Natural killer cell treated with Interleukin-12 subunit alpha and Interleukin-12 subunit beta and Interleukin-15 and Interleukin-18, amount 100 ng/mL, for 72 hours (primary cell): ENCODE results near the gene ADISSP. TPM values are rescaled to one million over a fixed set of nuclear protein-coding genes. Genes with fewer than 3 reads are reported as not detected.
"Not testable (repeated sequence)": the region's sequence is repeated elsewhere in the genome, so short reads cannot be mapped to it uniquely, and the experiment has no call there.

Source experiments
- ATAC-seq, 2 donors: fragments of 150-1000 bp; cut with Tn5 transposase in 1 of 2; sonication (Bioruptor Pico), chemical (Tn5 transposase) in 1 of 2; 2 replicates each; pipeline ENCODE4 v1.10.0; 2021
- DNase-seq: peaks from one replicate; pipeline ENCODE4 v3.0.0; 2022; ENCODE audit warnings: low spot score
- H3K27ac Mint-ChIP-seq, 2 donors: 1 replicate in 1 of 2; 2 replicates in 1 of 2; pipeline ENCODE4 v1.8.0; 2022; ENCODE audit warnings: mixed read lengths in 2 of 2, mild to moderate bottlenecking in 1 of 2, moderate library complexity in 1 of 2
- H3K27me3 Mint-ChIP-seq, 2 donors: 1 replicate in 1 of 2; 2 replicates in 1 of 2; pipeline ENCODE4 v1.8.0; 2022; ENCODE audit warnings: mixed read lengths in 2 of 2
- H3K36me3 Mint-ChIP-seq: one replicate; pipeline ENCODE4 v1.8.0; 2022; ENCODE audit warnings: mixed read lengths
- H3K4me1 Mint-ChIP-seq, 2 donors: 1 replicate in 1 of 2; 2 replicates in 1 of 2; pipeline ENCODE4 v1.8.0; 2022; ENCODE audit warnings: low read depth in 2 of 2, mixed read lengths in 2 of 2, mild to moderate bottlenecking in 1 of 2
- H3K4me3 Mint-ChIP-seq: one replicate; pipeline ENCODE4 v1.8.0; 2022; ENCODE audit warnings: mixed read lengths
- H3K9me3 Mint-ChIP-seq: 2 replicates; pipeline ENCODE4 v1.8.0; 2022; ENCODE audit warnings: mixed read lengths
- total RNA-seq, 2 donors: library from RNA; stranded (reverse); gene quantifications; one replicate each; pipeline ENCODE4 v1.2.3, GENCODE V29; 2022

Gene ADISSP
- total RNA-seq, 2 donors from 2014 or later = 29.5 to 89.2 TPM

- ATAC-seq, DNase-seq, H3K4me3 Mint-ChIP-seq, H3K36me3 Mint-ChIP-seq, H3K27ac Mint-ChIP-seq, H3K9me3 Mint-ChIP-seq, H3K27me3 Mint-ChIP-seq: not testable (repeated sequence)
- H3K4me1 Mint-ChIP-seq = peaks cover 26 to 27% of the 10 kb centered on the region in 2 donors
These were observed 26.6 kb upstream of the ADISSP start for GRCh38 chr20:3794168-3794567.

DNA sequence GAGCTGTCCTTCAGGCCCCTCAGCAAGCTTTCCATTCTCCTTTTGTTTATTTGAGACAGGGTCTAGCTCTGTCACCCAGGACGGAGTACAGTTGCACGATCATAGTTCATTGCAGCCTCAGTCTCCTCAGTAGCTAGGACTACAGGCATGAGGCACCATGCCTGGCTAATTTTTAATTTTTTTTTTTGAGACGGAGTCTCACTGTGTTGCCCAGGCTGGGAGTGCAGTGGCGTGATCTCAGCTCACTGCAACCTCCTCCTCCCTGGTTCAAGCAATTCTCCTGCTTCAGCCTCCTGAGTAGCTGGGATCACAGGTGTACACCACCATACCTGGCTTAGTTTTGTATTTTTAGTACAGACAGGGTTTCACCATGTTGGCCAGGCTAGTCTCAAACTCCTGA lies 21.6 kb upstream of the ADISSP start:
- not testable (repeated sequence) for H3K27me3 Mint-ChIP-seq, H3K9me3 Mint-ChIP-seq, ATAC-seq, H3K36me3 Mint-ChIP-seq, DNase-seq
- Mint-ChIP-seq H3K27ac (peak overlapping the region; percentile 4 to 6), H3K4me1 (peaks cover 20 to 24% of the 10 kb centered on the region in 2 donors), H3K4me3 (peak overlapping the region; percentile 42)

DNA sequence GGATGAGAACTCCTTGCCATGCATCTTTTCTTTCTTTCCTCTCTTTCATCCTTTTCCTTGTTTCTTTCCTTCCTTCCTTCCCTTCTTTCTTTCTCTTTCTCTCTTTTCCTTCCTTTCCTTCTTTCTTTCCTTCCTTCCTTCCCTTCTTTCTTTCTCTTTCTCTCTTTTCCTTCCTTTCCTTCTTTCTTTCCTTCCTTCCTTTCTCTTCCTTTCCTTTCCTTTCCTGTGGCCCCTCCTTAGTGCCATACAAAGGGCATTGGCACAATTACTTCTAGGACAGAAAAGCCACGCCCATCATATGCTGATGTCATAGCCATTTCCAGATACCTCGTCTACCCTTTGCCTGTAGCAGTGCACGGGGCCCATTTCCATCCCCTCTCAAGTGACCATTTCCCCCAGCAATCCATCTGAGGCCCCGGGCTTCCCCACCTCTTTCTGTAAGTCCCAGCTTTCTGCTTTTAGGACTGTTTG lies 21.2 kb upstream of the ADISSP start:
- no peaks in the 10 kb centered on the region for H3K27me3 Mint-ChIP-seq
- H3K4me1 Mint-ChIP-seq = peaks cover 21 to 24% of the 10 kb centered on the region in 2 donors
- ATAC-seq (no peak), DNase-seq (no peak)
- H3K27ac Mint-ChIP-seq = peak overlapping the region; percentile 4 to 6
- H3K36me3 Mint-ChIP-seq = no peaks in the 10 kb centered on the region
- no peaks in the 10 kb centered on the region for H3K9me3 Mint-ChIP-seq
- H3K4me3 Mint-ChIP-seq = peak overlapping the region; percentile 42

GRCh38 chr20:3787324-3788014 lies 19.9 kb upstream of the ADISSP start:
- DNase-seq (no peak), ATAC-seq (no peak)
- Mint-ChIP-seq H3K9me3 (no peaks in the 10 kb centered on the region), H3K27me3 (no peaks in the 10 kb centered on the region), H3K4me1 (peaks cover 26 to 29% of the 10 kb centered on the region in 2 donors), H3K36me3 (no peaks in the 10 kb centered on the region), H3K27ac (peak overlapping the region; percentile 64 to 81), H3K4me3 (peak overlapping the region; percentile 75)

GRCh38 chr20:3786665-3787323 lies 19.2 kb upstream of the ADISSP start, which contains the start of gene CENPB:
Gene CENPB, minus strand, starts transcription at chr20:3786740. Its CDS starts 257 bp downstream, at chr20:3786483.
- Mint-ChIP-seq H3K27ac (peak within 1 kb of the TSS; percentile 64 to 81), H3K4me1 (peaks cover 28 to 32% of the 10 kb centered on the region in 2 donors), H3K36me3 (no peaks in the 10 kb centered on the region), H3K27me3 (no peaks in the 10 kb centered on the region), H3K9me3 (no peaks in the 10 kb centered on the region), H3K4me3 (peak within 1 kb of the TSS; percentile 79)
- peak; percentile 96 to 98 for ATAC-seq
- DNase-seq = peak; percentile 94

GRCh38 chr20:3786126-3786484 lies 18.6 kb upstream of the ADISSP start:
- H3K4me3 Mint-ChIP-seq = peak overlapping the region; percentile 77
- H3K36me3 Mint-ChIP-seq = no peaks in the 10 kb centered on the region
- peak overlapping the region in 1 of 2 donors; percentile 33 for H3K27ac Mint-ChIP-seq
- peaks cover 35 to 39% of the 10 kb centered on the region in 2 donors for H3K4me1 Mint-ChIP-seq
- no peaks in the 10 kb centered on the region for H3K27me3 Mint-ChIP-seq
- DNase-seq = no peak
- ATAC-seq = peak; percentile 38 to 52
- H3K9me3 Mint-ChIP-seq = no peaks in the 10 kb centered on the region

DNA sequence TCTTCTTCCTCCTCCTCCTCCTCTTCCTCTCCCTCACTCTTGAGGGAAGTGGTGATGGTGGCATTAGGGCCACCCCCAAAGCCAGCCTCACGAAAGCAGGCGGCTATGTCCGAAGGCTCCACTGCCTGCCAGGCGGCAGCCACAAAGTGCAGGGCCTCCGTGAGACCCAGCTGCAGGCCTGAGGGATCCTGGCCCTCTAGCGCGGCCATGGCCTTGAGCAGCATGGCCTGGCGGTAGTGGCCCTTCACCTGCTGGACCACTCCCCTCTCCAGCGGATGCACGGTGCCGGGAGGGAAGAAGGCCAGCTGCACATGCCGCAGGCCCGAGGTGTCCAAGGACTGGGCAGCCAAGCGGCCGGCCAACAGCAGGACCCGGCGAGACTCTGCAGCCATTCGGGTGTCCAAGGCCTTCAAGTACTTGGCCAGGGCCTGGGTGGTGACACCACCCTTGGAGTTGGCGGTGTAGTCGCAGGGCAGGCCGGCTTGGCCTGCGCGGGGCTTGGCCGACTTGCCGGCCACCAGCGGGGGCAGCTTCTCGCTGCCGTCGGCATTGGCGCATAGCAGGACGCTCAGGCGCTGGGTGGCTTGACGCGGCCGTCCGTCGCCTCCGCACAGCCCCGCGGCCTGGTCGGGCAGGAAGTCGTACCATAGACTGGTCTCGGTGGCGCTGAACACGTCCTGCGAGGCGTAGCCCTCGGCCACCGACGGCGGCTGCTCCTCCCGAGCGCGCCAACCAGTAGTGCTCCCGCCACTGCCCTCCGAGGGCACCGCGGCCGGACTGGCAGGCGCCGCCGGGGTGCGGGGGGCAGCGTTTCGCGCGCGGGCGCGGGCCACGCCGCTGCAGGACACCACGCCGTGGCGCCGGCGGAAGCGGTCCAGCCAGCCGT lies 17.9 kb upstream of the ADISSP start:
- no peaks in the 10 kb centered on the region for H3K9me3 Mint-ChIP-seq

GRCh38 chr20:3784863-3785239 lies 17.3 kb upstream of the ADISSP start:
- Mint-ChIP-seq H3K27ac (peak overlapping the region; percentile 62 to 85), H3K4me1 (peaks cover 43 to 48% of the 10 kb centered on the region in 2 donors), H3K27me3 (no peaks in the 10 kb centered on the region), H3K36me3 (no peaks in the 10 kb centered on the region), H3K9me3 (no peaks in the 10 kb centered on the region), H3K4me3 (peak overlapping the region; percentile 79)
- peak; percentile 31 for DNase-seq
- ATAC-seq = no peak

More for the DNA sequence above, 17.9 kb upstream of the ADISSP start:
- no peak for DNase-seq
- Mint-ChIP-seq H3K4me1 (peaks cover 41 to 45% of the 10 kb centered on the region in 2 donors), H3K36me3 (no peaks in the 10 kb centered on the region), H3K27me3 (no peaks in the 10 kb centered on the region), H3K4me3 (peak overlapping the region; percentile 79), H3K27ac (peak overlapping the region; percentile 62 to 85)
- peak in 1 of 2 donors; percentile 0 for ATAC-seq

GRCh38 chr20:3784216-3784853 lies 16.8 kb upstream of the ADISSP start:
- no peaks in the 10 kb centered on the region for H3K9me3 Mint-ChIP-seq
- H3K27ac Mint-ChIP-seq = peak overlapping the region; percentile 62 to 85
- peaks cover 43 to 48% of the 10 kb centered on the region in 2 donors for H3K4me1 Mint-ChIP-seq
- H3K27me3 Mint-ChIP-seq = no peaks in the 10 kb centered on the region
- no peak for DNase-seq
- ATAC-seq = no peak
- H3K36me3 Mint-ChIP-seq = no peaks in the 10 kb centered on the region
- peak overlapping the region; percentile 79 for H3K4me3 Mint-ChIP-seq

DNA sequence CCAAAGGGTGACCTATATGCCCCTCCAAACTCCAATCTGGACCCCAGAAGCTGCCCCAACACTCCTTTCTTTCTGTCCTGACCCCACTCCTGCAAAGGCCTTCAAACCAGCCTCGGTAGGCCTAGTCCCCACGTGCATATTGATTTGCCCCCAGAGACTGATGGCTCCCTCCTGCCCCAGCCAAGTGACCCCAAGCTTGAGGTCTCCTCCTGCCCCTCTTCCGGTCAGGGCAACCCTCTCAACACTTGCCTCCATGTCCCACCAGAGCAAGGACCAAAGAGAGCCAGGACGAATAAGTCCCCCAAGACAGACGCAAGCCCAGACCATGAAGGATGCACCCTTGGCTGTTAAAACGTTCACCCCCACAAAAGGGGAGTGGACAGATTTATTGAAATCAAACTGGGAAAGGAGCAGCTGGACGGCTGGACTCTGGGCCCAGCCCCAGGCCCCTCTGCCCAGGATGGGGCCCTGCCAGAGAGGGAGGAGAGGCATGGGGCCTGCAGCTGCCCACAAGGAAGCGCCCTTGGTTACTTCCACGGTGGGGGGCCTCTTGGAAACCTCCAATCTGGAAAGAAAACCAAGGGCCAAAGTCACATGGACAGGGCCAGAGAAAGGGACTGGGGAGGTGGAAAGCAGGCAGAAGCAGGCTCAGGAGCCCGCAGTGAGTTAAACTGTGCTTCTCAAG lies 16.1 kb upstream of the ADISSP start:
- ATAC-seq = no peak
- peak; percentile 18 for DNase-seq
- peaks cover 41 to 42% of the 10 kb centered on the region in 2 donors for H3K4me1 Mint-ChIP-seq
- H3K27ac Mint-ChIP-seq = no peak overlapping the region
- no peaks in the 10 kb centered on the region for H3K27me3 Mint-ChIP-seq
- no peaks in the 10 kb centered on the region for H3K36me3 Mint-ChIP-seq
- H3K9me3 Mint-ChIP-seq = no peaks in the 10 kb centered on the region
- H3K4me3 Mint-ChIP-seq = peak overlapping the region; percentile 12

- no peaks in the 10 kb centered on the region for H3K36me3 Mint-ChIP-seq
- ATAC-seq = no peak
- H3K4me3 Mint-ChIP-seq = no peak overlapping the region
- H3K27me3 Mint-ChIP-seq = no peaks in the 10 kb centered on the region
- DNase-seq = peak; percentile 25
- peaks cover 40 to 41% of the 10 kb centered on the region in 2 donors for H3K4me1 Mint-ChIP-seq
- no peak overlapping the region for H3K27ac Mint-ChIP-seq
- no peaks in the 10 kb centered on the region for H3K9me3 Mint-ChIP-seq
These were observed 15.5 kb upstream of the ADISSP start for GRCh38 chr20:3783068-3783489.

DNA sequence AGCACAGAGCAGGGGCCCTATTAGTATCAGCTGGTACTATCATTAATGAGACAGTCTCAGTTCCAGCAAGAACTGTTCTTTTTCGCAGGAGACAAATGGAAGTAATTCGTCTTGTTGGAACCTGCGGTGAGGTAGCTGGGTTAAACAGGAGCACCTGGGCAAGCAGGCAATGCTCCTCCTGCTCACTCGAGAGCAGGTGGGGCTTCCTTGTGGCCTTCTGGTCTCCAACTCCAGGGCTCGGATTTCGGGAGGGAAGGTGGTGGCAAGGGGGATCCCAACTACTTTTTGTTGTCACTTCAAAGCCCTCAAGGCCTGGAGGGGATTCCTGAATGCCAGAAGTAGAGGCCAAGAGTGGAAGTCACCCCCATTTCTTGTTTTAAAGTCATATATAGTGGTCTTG lies 15.0 kb upstream of the ADISSP start:
- H3K4me3 Mint-ChIP-seq = no peak overlapping the region
- H3K9me3 Mint-ChIP-seq = no peaks in the 10 kb centered on the region
- DNase-seq (no peak), ATAC-seq (no peak)
- peak overlapping the region; percentile 48 to 50 for H3K27ac Mint-ChIP-seq
- H3K36me3 Mint-ChIP-seq = no peaks in the 10 kb centered on the region
- no peaks in the 10 kb centered on the region for H3K27me3 Mint-ChIP-seq
- peaks cover 38% of the 10 kb centered on the region in 2 donors for H3K4me1 Mint-ChIP-seq
